ENCODE data around the gene TTC13. TPM values are rescaled to one million over a fixed set of nuclear protein-coding genes. Genes with fewer than 3 reads are reported as not detected.

TTC13 gene
- polyA plus RNA-seq, 1 of the 3 experiments (the other 2 are of a cell fraction), result 5.5 TPM

- CTCF ChIA-PET, result interaction anchor here (1.1 kb wide), 1 partner anchor 31 kb away, joined by 3 read pairs; no protein-coding TSS in a partner anchor
- WGBS (ENCODE audit: low lambda C conversion rate), result 87% methylated on average over 5 of the region's 5 CpGs
These were observed 42.2 kb downstream of the TTC13 start for GRCh38 chr1:230936475-230936874.

DNA sequence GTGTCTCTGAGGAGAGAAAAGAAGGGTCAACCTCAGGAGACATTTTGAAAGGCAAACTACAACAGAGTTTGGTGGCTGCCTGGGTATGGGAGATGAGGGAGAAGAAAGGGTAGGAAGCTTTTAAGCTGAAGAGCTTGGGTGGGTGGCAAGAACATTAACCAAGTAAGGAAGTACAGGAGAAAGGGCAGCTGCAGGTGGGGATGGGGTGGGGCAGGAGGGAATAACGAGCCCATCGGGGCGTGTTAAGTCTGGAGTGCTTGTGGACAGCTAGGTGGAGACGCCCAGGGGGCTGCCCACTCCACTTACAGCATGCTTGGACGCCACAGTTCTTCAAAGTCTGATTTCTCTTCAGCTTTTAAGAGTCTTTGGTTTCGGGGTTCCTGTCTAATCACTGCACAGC, 42.8 kb downstream of the TTC13 start:
- no peak for DNase-seq
- no peaks in the 10 kb centered on the region for H3K9me3 ChIP-seq
- no peak overlapping the region for H3K4me3 ChIP-seq (ENCODE audit: low read depth in 2 of 2, low read length in 1 of 2)
- WGBS (ENCODE audit: low lambda C conversion rate), result 96% methylated on average over 5 of the region's 6 CpGs
- H3K36me3 ChIP-seq (replicated peaks in 1 of 2; ENCODE audit: control insufficient read depth in 1 of 2, insufficient read depth in 2 of 2, low read length in 1 of 2), result peaks cover 0 to 29% of the 10 kb centered on the region in 2 experiments
- no peaks in the 10 kb centered on the region for H3K27me3 ChIP-seq (ENCODE audit: insufficient read depth)
- no peak overlapping the region for H2AFZ ChIP-seq (ENCODE audit: low read depth)
- H3K27ac ChIP-seq (ENCODE audit: low read depth in 2 of 2, low read length in 1 of 2), result no peak overlapping the region
- no peaks in the 10 kb centered on the region for H4K20me1 ChIP-seq (ENCODE audit: insufficient read depth)
- no peaks in the 10 kb centered on the region for H3F3A ChIP-seq (replicated peaks; ENCODE audit: insufficient read depth)
- H3K9me2 ChIP-seq, result no peaks in the 10 kb centered on the region; the same call in 1 of the 2 replicates
- H3K4me2 ChIP-seq, result no peak overlapping the region
- ChIA-PET CTCF (interaction anchor here (1.1 kb wide), 1 partner anchor 32 kb away, joined by 3 read pairs; no protein-coding TSS in a partner anchor), POLR2A (no interaction called here)
- H3K4me1 ChIP-seq (ENCODE audit: control insufficient read depth in 1 of 2, insufficient read depth in 2 of 2, low read depth in 1 of 2, low read length in 1 of 2), result no peaks in the 10 kb centered on the region
- no peaks in the 10 kb centered on the region for H3K79me2 ChIP-seq (ENCODE audit: insufficient read depth)
- no peak for TF ChIP-seq SIN3A (IDR thresholded peaks at IDR 0.05; ENCODE audit: borderline replicate concordance, low read depth, low read length)
- TF ChIP-seq FOXM1 (IDR thresholded peaks at IDR 0.05; ENCODE audit: low read depth), result no peak
- no peak for TF ChIP-seq TEAD4 (IDR thresholded peaks at IDR 0.05; ENCODE audit: borderline replicate concordance, insufficient read depth)
- no peak for TF ChIP-seq NFIC (IDR thresholded peaks at IDR 0.05; ENCODE audit: borderline replicate concordance)
- TF ChIP-seq CHD2 (IDR thresholded peaks at IDR 0.05; ENCODE audit: low read length, partially characterized antibody), result no peak
- TF ChIP-seq POLR2AphosphoS5 (IDR thresholded peaks at IDR 0.05; ENCODE audit: low read depth, low read length), result no peak
- TF ChIP-seq TAF1 (IDR thresholded peaks at IDR 0.05; ENCODE audit: borderline replicate concordance, low read depth, low read length), result no peak
- no peak for TF ChIP-seq MEF2A (IDR thresholded peaks at IDR 0.05; ENCODE audit: borderline replicate concordance, low read depth)
- no peak for TF ChIP-seq RCOR1 (IDR thresholded peaks at IDR 0.05; ENCODE audit: low read length)
- TF ChIP-seq, protein P1, sequence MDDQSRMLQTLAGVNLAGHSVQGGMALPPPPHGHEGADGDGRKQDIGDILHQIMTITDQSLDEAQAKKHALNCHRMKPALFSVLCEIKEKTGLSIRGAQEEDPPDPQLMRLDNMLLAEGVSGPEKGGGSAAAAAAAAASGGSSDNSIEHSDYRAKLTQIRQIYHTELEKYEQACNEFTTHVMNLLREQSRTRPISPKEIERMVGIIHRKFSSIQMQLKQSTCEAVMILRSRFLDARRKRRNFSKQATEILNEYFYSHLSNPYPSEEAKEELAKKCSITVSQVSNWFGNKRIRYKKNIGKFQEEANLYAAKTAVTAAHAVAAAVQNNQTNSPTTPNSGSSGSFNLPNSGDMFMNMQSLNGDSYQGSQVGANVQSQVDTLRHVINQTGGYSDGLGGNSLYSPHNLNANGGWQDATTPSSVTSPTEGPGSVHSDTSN (IDR thresholded peaks at IDR 0.05), result no peak
- no peak for TF ChIP-seq ELF1 (IDR thresholded peaks at IDR 0.05)
- no peak for TF ChIP-seq GABPA (IDR thresholded peaks at IDR 0.05; ENCODE audit: low read depth)
- TF ChIP-seq JUND (IDR thresholded peaks at IDR 0.05), result no peak
- TF ChIP-seq FOXJ3 (CRISPR knock-in tag; IDR thresholded peaks at IDR 0.05), result no peak
- no peak for TF ChIP-seq RFX5 (IDR thresholded peaks at IDR 0.05; ENCODE audit: low read length)
- TF ChIP-seq, protein P2, sequence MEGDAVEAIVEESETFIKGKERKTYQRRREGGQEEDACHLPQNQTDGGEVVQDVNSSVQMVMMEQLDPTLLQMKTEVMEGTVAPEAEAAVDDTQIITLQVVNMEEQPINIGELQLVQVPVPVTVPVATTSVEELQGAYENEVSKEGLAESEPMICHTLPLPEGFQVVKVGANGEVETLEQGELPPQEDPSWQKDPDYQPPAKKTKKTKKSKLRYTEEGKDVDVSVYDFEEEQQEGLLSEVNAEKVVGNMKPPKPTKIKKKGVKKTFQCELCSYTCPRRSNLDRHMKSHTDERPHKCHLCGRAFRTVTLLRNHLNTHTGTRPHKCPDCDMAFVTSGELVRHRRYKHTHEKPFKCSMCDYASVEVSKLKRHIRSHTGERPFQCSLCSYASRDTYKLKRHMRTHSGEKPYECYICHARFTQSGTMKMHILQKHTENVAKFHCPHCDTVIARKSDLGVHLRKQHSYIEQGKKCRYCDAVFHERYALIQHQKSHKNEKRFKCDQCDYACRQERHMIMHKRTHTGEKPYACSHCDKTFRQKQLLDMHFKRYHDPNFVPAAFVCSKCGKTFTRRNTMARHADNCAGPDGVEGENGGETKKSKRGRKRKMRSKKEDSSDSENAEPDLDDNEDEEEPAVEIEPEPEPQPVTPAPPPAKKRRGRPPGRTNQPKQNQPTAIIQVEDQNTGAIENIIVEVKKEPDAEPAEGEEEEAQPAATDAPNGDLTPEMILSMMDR (IDR thresholded peaks at IDR 0.05), result no peak
- H3K9ac ChIP-seq, result no peak overlapping the region

More at GRCh38 chr1:230936475-230936874, 42.2 kb downstream of the TTC13 start:
- H3K9me3 ChIP-seq, result no peaks in the 10 kb centered on the region
- no peaks in the 10 kb centered on the region for H4K20me1 ChIP-seq (ENCODE audit: insufficient read depth)
- no peaks in the 10 kb centered on the region for H3K27me3 ChIP-seq (ENCODE audit: insufficient read depth)
- no peak overlapping the region for H3K4me2 ChIP-seq
- no peak for TF ChIP-seq FOXM1 (IDR thresholded peaks at IDR 0.05; ENCODE audit: low read depth)
- TF ChIP-seq RXRA (IDR thresholded peaks at IDR 0.05; ENCODE audit: borderline replicate concordance, low read depth), result no peak
- TF ChIP-seq CHD2 (IDR thresholded peaks at IDR 0.05; ENCODE audit: low read length, partially characterized antibody), result no peak
- TF ChIP-seq YY1 (IDR thresholded peaks at IDR 0.05; ENCODE audit: low read depth), result no peak
- TF ChIP-seq ELF1 (IDR thresholded peaks at IDR 0.05), result no peak
- no peak for TF ChIP-seq GABPA (IDR thresholded peaks at IDR 0.05; ENCODE audit: low read depth)
- TF ChIP-seq RAD21 (IDR thresholded peaks at IDR 0.05; ENCODE audit: low read length), result no peak
- TF ChIP-seq MXI1 (IDR thresholded peaks at IDR 0.05; ENCODE audit: low read depth, low read length), result no peak
- TF ChIP-seq USF2 (IDR thresholded peaks at IDR 0.05; ENCODE audit: borderline replicate concordance, low read depth, low read length), result no peak
- no peak for TF ChIP-seq TEAD4 (IDR thresholded peaks at IDR 0.05; ENCODE audit: borderline replicate concordance, insufficient read depth)
- H3K4me3 ChIP-seq (ENCODE audit: low read depth in 2 of 2, low read length in 1 of 2), result no peak overlapping the region
- H3K27ac ChIP-seq (ENCODE audit: low read depth in 2 of 2, low read length in 1 of 2), result no peak overlapping the region
- H3K9ac ChIP-seq, result no peak overlapping the region
- no peaks in the 10 kb centered on the region; the same call in 1 of the 2 replicates for H3K9me2 ChIP-seq
- no peaks in the 10 kb centered on the region for H3K4me1 ChIP-seq (ENCODE audit: control insufficient read depth in 1 of 2, insufficient read depth in 2 of 2, low read depth in 1 of 2, low read length in 1 of 2)
- no peaks in the 10 kb centered on the region for H3K79me2 ChIP-seq (ENCODE audit: insufficient read depth)
- H2AFZ ChIP-seq (ENCODE audit: low read depth), result no peak overlapping the region
- H3K36me3 ChIP-seq (replicated peaks in 1 of 2; ENCODE audit: control insufficient read depth in 1 of 2, insufficient read depth in 2 of 2, low read length in 1 of 2), result peaks cover 0 to 23% of the 10 kb centered on the region in 2 experiments
- no peaks in the 10 kb centered on the region for H3F3A ChIP-seq (replicated peaks; ENCODE audit: insufficient read depth)
- POLR2A ChIA-PET, result no interaction called here
- DNase-seq, result no peak

Data from SK-N-SH (cell line).